ENCODE results near the gene MTREX. TPM values are rescaled to one million over a fixed set of nuclear protein-coding genes. Genes with fewer than 3 reads are reported as not detected.

Gene MTREX
- total and polyA plus RNA-seq, 4 donors: 10.0 to 43.8 (median 23.7) TPM

DNA sequence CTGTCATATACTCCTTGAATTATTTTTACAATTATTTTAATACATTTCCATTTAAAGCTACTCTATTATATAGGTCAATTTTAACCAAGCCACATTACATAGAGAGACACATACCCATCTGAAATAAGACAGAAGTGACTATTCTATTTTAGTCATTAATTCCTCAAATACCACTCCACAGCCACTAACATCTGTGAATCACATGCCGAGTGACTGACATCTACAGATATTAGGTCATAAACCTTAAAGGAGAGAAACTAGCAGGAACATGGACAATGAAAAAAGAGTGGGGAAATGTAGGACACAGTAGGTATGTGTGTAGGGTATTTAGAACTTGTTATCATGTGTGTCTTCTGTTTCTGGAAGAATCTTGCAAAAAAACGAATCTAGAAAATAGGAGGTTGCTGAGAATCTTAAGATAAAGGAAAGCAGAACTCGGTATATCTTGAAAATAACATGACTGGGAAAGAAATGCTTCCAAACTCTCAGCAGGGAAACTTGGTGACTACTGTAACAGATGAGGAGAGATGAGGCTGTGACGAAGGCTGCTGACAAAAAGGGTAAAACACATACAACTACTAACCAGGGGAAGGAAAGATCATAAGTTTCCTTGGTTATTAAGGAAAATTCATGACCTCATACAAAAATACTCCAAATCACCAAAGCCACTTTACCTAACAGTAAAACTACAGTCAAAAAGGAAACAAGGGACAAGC is 142.4 kb downstream of the MTREX start:
- no peak overlapping the region for H3K9ac ChIP-seq (ENCODE audit: low read depth in 1 of 2, low read length in 2 of 2)
- no peaks in the 10 kb centered on the region for H3K27me3 ChIP-seq (ENCODE audit: control insufficient read depth in 4 of 4, insufficient read depth in 4 of 4, low read length in 3 of 4)
- H3K4me3 ChIP-seq (ENCODE audit: low read depth in 1 of 3, low read length in 3 of 3): no peak overlapping the region
- no peak for DNase-seq (ENCODE audit: low spot score)
- WGBS: 86% methylated on average over 4 of the region's 4 CpGs
- H3K4me1 ChIP-seq (ENCODE audit: control insufficient read depth in 4 of 4, insufficient read depth in 4 of 4, low read length in 3 of 4): peaks cover 0 to 3% (median 0%) of the 10 kb centered on the region in 4 donors
- TF ChIP-seq GABPA (IDR thresholded peaks at IDR 0.05 in 1 of 2, conservative IDR thresholded peaks at IDR 0.05 in 1 of 2) (no peak), TAF1 (conservative IDR thresholded peaks at IDR 0.05) (no peak), RAD21 (IDR thresholded peaks at IDR 0.05) (no peak)
- TF ChIP-seq, protein P1, sequence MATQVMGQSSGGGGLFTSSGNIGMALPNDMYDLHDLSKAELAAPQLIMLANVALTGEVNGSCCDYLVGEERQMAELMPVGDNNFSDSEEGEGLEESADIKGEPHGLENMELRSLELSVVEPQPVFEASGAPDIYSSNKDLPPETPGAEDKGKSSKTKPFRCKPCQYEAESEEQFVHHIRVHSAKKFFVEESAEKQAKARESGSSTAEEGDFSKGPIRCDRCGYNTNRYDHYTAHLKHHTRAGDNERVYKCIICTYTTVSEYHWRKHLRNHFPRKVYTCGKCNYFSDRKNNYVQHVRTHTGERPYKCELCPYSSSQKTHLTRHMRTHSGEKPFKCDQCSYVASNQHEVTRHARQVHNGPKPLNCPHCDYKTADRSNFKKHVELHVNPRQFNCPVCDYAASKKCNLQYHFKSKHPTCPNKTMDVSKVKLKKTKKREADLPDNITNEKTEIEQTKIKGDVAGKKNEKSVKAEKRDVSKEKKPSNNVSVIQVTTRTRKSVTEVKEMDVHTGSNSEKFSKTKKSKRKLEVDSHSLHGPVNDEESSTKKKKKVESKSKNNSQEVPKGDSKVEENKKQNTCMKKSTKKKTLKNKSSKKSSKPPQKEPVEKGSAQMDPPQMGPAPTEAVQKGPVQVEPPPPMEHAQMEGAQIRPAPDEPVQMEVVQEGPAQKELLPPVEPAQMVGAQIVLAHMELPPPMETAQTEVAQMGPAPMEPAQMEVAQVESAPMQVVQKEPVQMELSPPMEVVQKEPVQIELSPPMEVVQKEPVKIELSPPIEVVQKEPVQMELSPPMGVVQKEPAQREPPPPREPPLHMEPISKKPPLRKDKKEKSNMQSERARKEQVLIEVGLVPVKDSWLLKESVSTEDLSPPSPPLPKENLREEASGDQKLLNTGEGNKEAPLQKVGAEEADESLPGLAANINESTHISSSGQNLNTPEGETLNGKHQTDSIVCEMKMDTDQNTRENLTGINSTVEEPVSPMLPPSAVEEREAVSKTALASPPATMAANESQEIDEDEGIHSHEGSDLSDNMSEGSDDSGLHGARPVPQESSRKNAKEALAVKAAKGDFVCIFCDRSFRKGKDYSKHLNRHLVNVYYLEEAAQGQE (IDR thresholded peaks at IDR 0.05): no peak
- TF ChIP-seq, protein P2, sequence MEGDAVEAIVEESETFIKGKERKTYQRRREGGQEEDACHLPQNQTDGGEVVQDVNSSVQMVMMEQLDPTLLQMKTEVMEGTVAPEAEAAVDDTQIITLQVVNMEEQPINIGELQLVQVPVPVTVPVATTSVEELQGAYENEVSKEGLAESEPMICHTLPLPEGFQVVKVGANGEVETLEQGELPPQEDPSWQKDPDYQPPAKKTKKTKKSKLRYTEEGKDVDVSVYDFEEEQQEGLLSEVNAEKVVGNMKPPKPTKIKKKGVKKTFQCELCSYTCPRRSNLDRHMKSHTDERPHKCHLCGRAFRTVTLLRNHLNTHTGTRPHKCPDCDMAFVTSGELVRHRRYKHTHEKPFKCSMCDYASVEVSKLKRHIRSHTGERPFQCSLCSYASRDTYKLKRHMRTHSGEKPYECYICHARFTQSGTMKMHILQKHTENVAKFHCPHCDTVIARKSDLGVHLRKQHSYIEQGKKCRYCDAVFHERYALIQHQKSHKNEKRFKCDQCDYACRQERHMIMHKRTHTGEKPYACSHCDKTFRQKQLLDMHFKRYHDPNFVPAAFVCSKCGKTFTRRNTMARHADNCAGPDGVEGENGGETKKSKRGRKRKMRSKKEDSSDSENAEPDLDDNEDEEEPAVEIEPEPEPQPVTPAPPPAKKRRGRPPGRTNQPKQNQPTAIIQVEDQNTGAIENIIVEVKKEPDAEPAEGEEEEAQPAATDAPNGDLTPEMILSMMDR (IDR thresholded peaks at IDR 0.05; ENCODE audit: low read depth, low read length, missing input control): no peak
- no peaks in the 10 kb centered on the region for H3K9me3 ChIP-seq (ENCODE audit: control insufficient read depth in 4 of 4, low read length in 3 of 4)
- H3K27ac ChIP-seq (ENCODE audit: low read depth in 1 of 2, low read length in 2 of 2): no peak overlapping the region
- H3K36me3 ChIP-seq (ENCODE audit: control insufficient read depth in 4 of 4, insufficient read depth in 3 of 4, low read depth in 1 of 4, low read length in 3 of 4): peaks cover 0 to 7% (median 1%) of the 10 kb centered on the region in 4 donors

DNA sequence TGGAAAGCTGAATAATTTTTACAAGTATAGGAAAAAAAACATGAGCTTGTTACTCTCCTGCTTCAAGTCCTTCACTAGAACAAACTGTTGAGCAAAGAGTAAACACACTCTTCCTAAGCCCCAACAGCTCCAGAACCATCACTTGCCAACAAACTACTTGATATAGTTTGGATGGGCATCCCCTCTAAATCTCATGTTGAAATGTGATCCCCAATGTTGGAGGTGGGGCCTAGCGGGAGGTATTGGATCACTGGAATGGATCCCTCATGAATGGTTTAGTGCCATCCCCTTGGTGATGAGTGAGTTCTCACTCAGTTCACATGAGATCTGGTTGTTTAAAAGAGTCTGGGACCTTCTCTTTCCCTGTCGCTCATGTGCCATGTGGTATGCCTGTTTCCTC is 144.2 kb downstream of the MTREX start:
- H3K4me3 ChIP-seq (ENCODE audit: low read depth in 1 of 3, low read length in 3 of 3): no peak overlapping the region
- no peak overlapping the region for H3K27ac ChIP-seq (ENCODE audit: low read depth in 1 of 2, low read length in 2 of 2)
- no peak for DNase-seq (ENCODE audit: low spot score)
- H3K27me3 ChIP-seq (ENCODE audit: control insufficient read depth in 4 of 4, insufficient read depth in 4 of 4, low read length in 3 of 4): no peaks in the 10 kb centered on the region
- no peaks in the 10 kb centered on the region for H3K9me3 ChIP-seq (ENCODE audit: control insufficient read depth in 4 of 4, low read length in 3 of 4)
- TF ChIP-seq GABPA (IDR thresholded peaks at IDR 0.05 in 1 of 2, conservative IDR thresholded peaks at IDR 0.05 in 1 of 2) (no peak), NR2F2 (IDR thresholded peaks at IDR 0.05) (no peak), SP1 (IDR thresholded peaks at IDR 0.05) (no peak), HNF4A (conservative IDR thresholded peaks at IDR 0.05) (no peak), YY1 (IDR thresholded peaks at IDR 0.05) (no peak), TAF1 (conservative IDR thresholded peaks at IDR 0.05) (no peak), RXRA (IDR thresholded peaks at IDR 0.05) (no peak), FOXA2 (IDR thresholded peaks at IDR 0.05) (no peak), HNF4G (IDR thresholded peaks at IDR 0.05) (no peak), EGR1 (IDR thresholded peaks at IDR 0.05; ENCODE audit: low read depth in 2 of 2) (no peak)
- TF ChIP-seq, protein P3, sequence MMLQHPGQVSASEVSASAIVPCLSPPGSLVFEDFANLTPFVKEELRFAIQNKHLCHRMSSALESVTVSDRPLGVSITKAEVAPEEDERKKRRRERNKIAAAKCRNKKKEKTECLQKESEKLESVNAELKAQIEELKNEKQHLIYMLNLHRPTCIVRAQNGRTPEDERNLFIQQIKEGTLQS (IDR thresholded peaks at IDR 0.05): no peak
- TF ChIP-seq, protein P4, sequence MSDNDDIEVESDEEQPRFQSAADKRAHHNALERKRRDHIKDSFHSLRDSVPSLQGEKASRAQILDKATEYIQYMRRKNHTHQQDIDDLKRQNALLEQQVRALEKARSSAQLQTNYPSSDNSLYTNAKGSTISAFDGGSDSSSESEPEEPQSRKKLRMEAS (IDR thresholded peaks at IDR 0.05): no peak
- TF ChIP-seq, protein P2 (IDR thresholded peaks at IDR 0.05; ENCODE audit: low read depth, low read length, missing input control): no peak
- TF ChIP-seq, protein P1 (IDR thresholded peaks at IDR 0.05): no peak
- TF ChIP-seq, protein P5, sequence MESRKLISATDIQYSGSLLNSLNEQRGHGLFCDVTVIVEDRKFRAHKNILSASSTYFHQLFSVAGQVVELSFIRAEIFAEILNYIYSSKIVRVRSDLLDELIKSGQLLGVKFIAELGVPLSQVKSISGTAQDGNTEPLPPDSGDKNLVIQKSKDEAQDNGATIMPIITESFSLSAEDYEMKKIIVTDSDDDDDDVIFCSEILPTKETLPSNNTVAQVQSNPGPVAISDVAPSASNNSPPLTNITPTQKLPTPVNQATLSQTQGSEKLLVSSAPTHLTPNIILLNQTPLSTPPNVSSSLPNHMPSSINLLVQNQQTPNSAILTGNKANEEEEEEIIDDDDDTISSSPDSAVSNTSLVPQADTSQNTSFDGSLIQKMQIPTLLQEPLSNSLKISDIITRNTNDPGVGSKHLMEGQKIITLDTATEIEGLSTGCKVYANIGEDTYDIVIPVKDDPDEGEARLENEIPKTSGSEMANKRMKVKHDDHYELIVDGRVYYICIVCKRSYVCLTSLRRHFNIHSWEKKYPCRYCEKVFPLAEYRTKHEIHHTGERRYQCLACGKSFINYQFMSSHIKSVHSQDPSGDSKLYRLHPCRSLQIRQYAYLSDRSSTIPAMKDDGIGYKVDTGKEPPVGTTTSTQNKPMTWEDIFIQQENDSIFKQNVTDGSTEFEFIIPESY (IDR thresholded peaks at IDR 0.05): no peak
- H3K36me3 ChIP-seq (ENCODE audit: control insufficient read depth in 4 of 4, insufficient read depth in 3 of 4, low read depth in 1 of 4, low read length in 3 of 4): peaks cover 0 to 7% (median 1%) of the 10 kb centered on the region in 4 donors
- H3K9ac ChIP-seq (ENCODE audit: low read depth in 1 of 2, low read length in 2 of 2): no peak overlapping the region
- over 99% methylated on average over 2 of the region's 2 CpGs for WGBS
- peaks cover 0 to 3% (median 0%) of the 10 kb centered on the region in 4 donors for H3K4me1 ChIP-seq (ENCODE audit: control insufficient read depth in 4 of 4, insufficient read depth in 4 of 4, low read length in 3 of 4)

Measured in liver (tissue), 9 donors.